HG03460 (cell line): ENCODE results near the gene SMIM13.
A peak's percentile ranks its signal among the peaks of the same experiment; 100 is the strongest.

Experiments used
- ATAC-seq: cut with Tn5 transposase; IDR thresholded peaks from one replicate; pipeline ENCODE4 v1.9.1; 2021; ENCODE audit not compliant: unreplicated experiment

SMIM13 gene

GRCh38 chr6:11093626-11094410 is at the start of gene SMIM13:
TSS of gene SMIM13 (plus strand) at chr6:11093834. CDS start at chr6:11094314, 480 bp downstream.
- ATAC-seq = peak; percentile 86

- ATAC-seq = no peak
These were observed 49.5 kb upstream of the SMIM13 start, which contains the start of gene ELOVL2 for GRCh38 chr6:11043961-11044711. TSS of gene ELOVL2 (minus strand) at chr6:11044305. CDS start at chr6:11044230, 75 bp downstream.

- ATAC-seq = no peak
These were observed 48.9 kb upstream of the SMIM13 start for GRCh38 chr6:11044712-11045167.

- ATAC-seq = no peak
These were observed 42.9 kb upstream of the SMIM13 start for GRCh38 chr6:11050731-11051130.

- no peak for ATAC-seq
These were observed 40.3 kb upstream of the SMIM13 start for GRCh38 chr6:11053307-11053706.

- no peak for ATAC-seq
These were observed 38.9 kb upstream of the SMIM13 start for GRCh38 chr6:11054722-11055121.

- ATAC-seq = no peak
These were observed 38.5 kb upstream of the SMIM13 start for GRCh38 chr6:11055127-11055627.

GRCh38 chr6:11056871-11057270 is 36.8 kb upstream of the SMIM13 start:
- ATAC-seq = no peak

GRCh38 chr6:11058406-11058805 is 35.2 kb upstream of the SMIM13 start:
- no peak for ATAC-seq

- ATAC-seq = no peak
These were observed 31.6 kb upstream of the SMIM13 start for GRCh38 chr6:11062083-11062482.

GRCh38 chr6:11062715-11063114 is 30.9 kb upstream of the SMIM13 start:
- ATAC-seq = no peak

- ATAC-seq = no peak
These were observed 28.8 kb upstream of the SMIM13 start for GRCh38 chr6:11064836-11065235.

- no peak for ATAC-seq
These were observed 28.0 kb upstream of the SMIM13 start for GRCh38 chr6:11065436-11066202.

GRCh38 chr6:11066505-11067347 is 26.9 kb upstream of the SMIM13 start:
- ATAC-seq = no peak

GRCh38 chr6:11067348-11067747 is 26.3 kb upstream of the SMIM13 start:
- no peak for ATAC-seq

- no peak for ATAC-seq
These were observed 23.9 kb upstream of the SMIM13 start for GRCh38 chr6:11069760-11070159.

- no peak for ATAC-seq
These were observed 21.5 kb upstream of the SMIM13 start for GRCh38 chr6:11072101-11072500.

- ATAC-seq = no peak
These were observed 17.1 kb upstream of the SMIM13 start for GRCh38 chr6:11076540-11076939.

GRCh38 chr6:11078266-11078665 is 15.4 kb upstream of the SMIM13 start:
- no peak for ATAC-seq

- ATAC-seq = no peak
These were observed 13.3 kb upstream of the SMIM13 start for GRCh38 chr6:11080296-11080695.
